GM10248 (cell line): ENCODE measurements around the gene RNF215.

Experiments used
- CTCF ChIA-PET: fragments of 300-600 bp; sonication (Branson Sonifier 250); formaldehyde crosslinking; extraction: SDS; loops from one replicate; lab custom pipeline; 2021; ENCODE audit warnings: antibody characterized with exemption; lab: Yijun Ruan, JAX
- POLR2A ChIA-PET: fragments of 350-650 bp; sonication (Branson Sonifier 250); formaldehyde crosslinking; extraction: SDS; loops from one replicate; lab custom pipeline; 2020; ENCODE audit warnings: antibody characterized with exemption; lab: Yijun Ruan, JAX
- DNase-seq: peaks from one replicate; pipeline ENCODE4 v3.0.0; 2012; ENCODE audit errors: extremely low spot score
- CTCF ChIP-seq: IDR thresholded peaks from 2 replicates; pipeline ENCODE4 v1.5.1; 2012; ENCODE audit warnings: mild to moderate bottlenecking, low read depth; ENCODE audit errors: extremely low read depth, missing control alignments, control extremely low read depth

Gene RNF215

GRCh38 chr22:30400159-30400558 is 12.9 kb upstream of the RNF215 start:
- no peak for DNase-seq
- CTCF ChIA-PET, result interaction anchor here (1.0 kb wide), 1 partner anchor 9 kb away, joined by 3 read pairs; no protein-coding TSS in a partner anchor
- POLR2A ChIA-PET, result no interaction called here
- no peak for TF ChIP-seq CTCF

GRCh38 chr22:30399718-30400117 is 12.5 kb upstream of the RNF215 start:
- DNase-seq, result no peak
- no peak for TF ChIP-seq CTCF
- ChIA-PET CTCF (interaction anchor here (1.0 to 1.1 kb wide), 2 partner anchors 9 to 27 kb away, joined by 3 read pairs; no protein-coding TSS in a partner anchor), POLR2A (no interaction called here)

GRCh38 chr22:30398685-30399680 is 11.8 kb upstream of the RNF215 start:
- DNase-seq, result no peak
- ChIA-PET POLR2A (interaction anchor here (0.5 to 0.7 kb wide), 3 partner anchors 35 to 1715 kb away, joined by 3 to 7 read pairs (median 3); no protein-coding TSS in a partner anchor), CTCF (interaction anchor here (1.0 to 1.1 kb wide), 3 partner anchors 8 to 111 kb away, joined by 3 to 4 read pairs (median 3); no protein-coding TSS in a partner anchor)
- TF ChIP-seq CTCF, result no peak

DNA sequence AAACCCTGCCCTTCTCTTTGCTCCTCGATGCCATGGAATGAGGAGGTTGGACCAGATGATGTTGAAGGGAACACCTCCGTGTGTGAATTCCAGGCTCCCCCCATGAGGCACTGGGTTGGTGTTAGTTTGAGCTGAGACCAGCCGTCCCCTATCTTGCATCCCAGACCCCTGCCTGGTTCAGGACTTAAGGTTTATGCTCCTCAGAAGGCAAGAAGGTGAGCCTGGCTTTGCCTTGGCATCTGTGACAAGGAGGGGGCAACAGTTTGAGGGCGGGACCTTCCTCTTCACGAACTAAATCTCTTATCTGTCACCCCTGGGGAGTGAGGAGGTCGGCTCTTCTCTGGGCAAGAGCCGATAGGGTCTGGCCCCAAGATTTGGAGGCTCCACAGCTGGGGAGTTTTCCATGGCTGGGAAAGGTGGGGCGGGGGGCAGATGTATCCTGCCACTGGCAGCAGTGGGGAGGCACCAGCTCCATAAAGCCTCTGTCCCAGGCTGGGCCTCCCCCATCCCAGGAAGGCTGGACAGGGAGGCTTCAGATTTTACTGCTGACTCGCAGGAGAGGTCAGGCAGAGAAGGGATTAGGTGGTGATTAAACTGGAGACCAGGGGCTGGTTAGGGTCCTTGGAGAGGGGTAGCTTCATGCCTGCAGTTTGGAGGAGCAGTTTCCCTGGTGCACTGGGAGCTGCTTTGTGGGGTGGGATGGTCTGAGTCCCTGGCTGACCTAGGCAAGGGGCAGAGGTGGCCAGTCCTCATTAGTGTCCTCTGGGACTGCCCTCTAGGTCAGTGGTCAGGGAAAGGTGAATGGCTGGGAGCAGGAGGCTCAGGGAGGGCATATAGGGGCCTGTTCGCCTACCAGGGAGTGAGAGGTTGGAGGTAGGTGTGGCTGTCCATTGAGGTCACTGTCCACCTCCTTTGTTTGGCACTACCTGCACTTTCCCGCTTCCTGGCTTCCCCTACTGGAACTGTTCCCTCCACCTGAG is 10.7 kb upstream of the RNF215 start:
- TF ChIP-seq CTCF, result no peak
- ChIA-PET CTCF (interaction anchor here (0.8 to 5.0 kb wide), 10 partner anchors 7 to 134 kb away, joined by 3 to 42 read pairs (median 4); partner anchors contain the start of genes CASTOR1 and RNF215), POLR2A (no interaction called here)
- DNase-seq, result no peak

- ChIA-PET CTCF (interaction anchor here (0.8 to 5.0 kb wide), 13 partner anchors 8 to 134 kb away, joined by 3 to 42 read pairs (median 4); partner anchors contain the start of genes CASTOR1 and RNF215), POLR2A (interaction anchor here (0.5 kb wide), 1 partner anchor 1291 kb away, joined by 5 read pairs; no protein-coding TSS in a partner anchor)
- DNase-seq, result peak; percentile 50
- TF ChIP-seq CTCF, result no peak
These were observed 9.9 kb upstream of the RNF215 start, which contains the start of gene SEC14L2 for GRCh38 chr22:30396871-30397655. Gene SEC14L2 (plus strand): TSS chr22:30397018. CDS start chr22:30397117, 99 bp downstream.
